Measurements from ENCODE around the gene DOK4. TPM values are rescaled to one million over a fixed set of nuclear protein-coding genes. Genes with fewer than 3 reads are reported as not detected.

The DOK4 gene
- total and polyA plus RNA-seq, 2 donors (not counting 1 experiment from before 2014, with no cell fraction given) = 1.6 to 2.5 TPM

DNA sequence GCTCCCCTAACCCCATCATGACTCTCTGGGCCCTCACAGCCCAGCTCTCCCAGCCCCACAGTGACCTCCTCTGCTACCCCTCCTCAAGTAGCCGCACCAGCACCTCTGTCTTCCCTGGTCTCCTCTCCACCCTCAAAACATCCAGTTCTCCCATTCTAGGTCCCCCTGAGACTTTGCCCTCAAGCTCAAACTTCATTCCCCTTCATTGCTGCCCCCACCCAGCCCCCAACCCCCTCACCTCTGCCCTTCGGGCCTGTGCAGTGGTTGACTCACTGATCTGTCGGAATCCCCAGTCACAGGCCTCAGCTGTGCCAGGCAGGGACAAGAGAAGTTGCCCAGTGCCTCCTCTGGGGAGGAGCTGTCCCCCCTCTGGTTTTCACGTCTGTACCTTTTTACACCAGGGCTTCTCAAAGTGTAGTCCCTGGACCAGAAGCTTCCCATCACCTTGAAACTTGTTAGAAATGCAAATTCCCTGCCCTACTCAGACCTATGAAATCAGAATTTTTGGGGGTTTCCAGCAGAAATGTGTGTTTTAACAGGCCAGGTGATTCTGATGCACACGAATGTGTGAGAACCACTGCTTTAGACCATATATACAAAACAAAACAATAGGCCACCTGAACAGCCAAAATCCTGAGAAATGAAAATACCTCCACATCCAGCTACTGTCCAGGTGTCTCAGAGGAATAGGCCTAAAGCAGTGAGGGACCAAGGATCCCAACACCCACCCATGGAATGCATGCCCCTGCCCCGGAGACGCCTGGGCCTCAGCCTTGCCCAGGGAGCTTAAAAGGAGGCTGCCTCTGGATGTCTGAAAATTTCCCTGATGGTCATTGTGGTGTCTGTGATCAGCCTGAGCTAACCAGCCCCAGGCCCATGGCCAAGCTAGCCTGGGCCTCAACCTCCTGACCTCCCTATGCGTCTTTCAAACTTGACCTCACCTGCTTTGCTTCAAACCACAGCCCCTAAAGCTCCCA lies 853 bp upstream of the DOK4 start:
- Histone ChIP-seq H4K20me1 (ENCODE audit: control insufficient read depth, insufficient read depth, low read length, poor library complexity, severe bottlenecking) (no peaks in the 10 kb centered on the region), H3K4me3 (ENCODE audit: control extremely low read depth in 1 of 5, extremely low read depth in 1 of 5, insufficient read depth in 1 of 5, low read depth in 2 of 5, low read length in 4 of 5) (peak overlapping the region in 2 of 5 experiments; percentile 65 to 68), H3K4me2 (replicated peaks; ENCODE audit: low read depth, low read length, poor library complexity, severe bottlenecking) (peak overlapping the region; percentile 93), H3K9me3 (ENCODE audit: control extremely low read depth in 1 of 3, control insufficient read depth in 2 of 3, insufficient read depth in 1 of 3, low read length in 2 of 3) (no peaks in the 10 kb centered on the region), H3K79me2 (ENCODE audit: control insufficient read depth, insufficient read depth, low read length) (no peaks in the 10 kb centered on the region), H2AFZ (ENCODE audit: insufficient read depth, low read depth, low read length, poor library complexity, severe bottlenecking) (peak overlapping the region; percentile 85), H3K27me3 (replicated peaks in 1 of 4; ENCODE audit: control extremely low read depth in 1 of 4, control insufficient read depth in 3 of 4, insufficient read depth in 4 of 4, low read length in 3 of 4) (peaks cover 0 to 12% (median 3%) of the 10 kb centered on the region in 4 experiments), H3K4me1 (ENCODE audit: control insufficient read depth in 2 of 2, insufficient read depth in 2 of 2, low read length in 2 of 2) (peaks cover 12 to 17% of the 10 kb centered on the region in 2 donors), H3K27ac (ENCODE audit: low read length in 2 of 2) (no peak overlapping the region), H3K9ac (ENCODE audit: low read length) (peak overlapping the region; percentile 75), H3K36me3 (replicated peaks in 1 of 2; ENCODE audit: control extremely low read depth in 1 of 2, control insufficient read depth in 1 of 2, extremely low read depth in 1 of 2, insufficient read depth in 2 of 2, low read length in 1 of 2) (no peaks in the 10 kb centered on the region)
- Mint-ChIP-seq H3K9me3 (ENCODE audit: insufficient read depth) (no peaks in the 10 kb centered on the region), H3K4me3 (peak overlapping the region; percentile 81), H3K27me3 (peaks cover 3% of the 10 kb centered on the region), H3K4me1 (peaks cover 16% of the 10 kb centered on the region), H3K27ac (no peak overlapping the region)
- TF ChIP-seq, protein P1, sequence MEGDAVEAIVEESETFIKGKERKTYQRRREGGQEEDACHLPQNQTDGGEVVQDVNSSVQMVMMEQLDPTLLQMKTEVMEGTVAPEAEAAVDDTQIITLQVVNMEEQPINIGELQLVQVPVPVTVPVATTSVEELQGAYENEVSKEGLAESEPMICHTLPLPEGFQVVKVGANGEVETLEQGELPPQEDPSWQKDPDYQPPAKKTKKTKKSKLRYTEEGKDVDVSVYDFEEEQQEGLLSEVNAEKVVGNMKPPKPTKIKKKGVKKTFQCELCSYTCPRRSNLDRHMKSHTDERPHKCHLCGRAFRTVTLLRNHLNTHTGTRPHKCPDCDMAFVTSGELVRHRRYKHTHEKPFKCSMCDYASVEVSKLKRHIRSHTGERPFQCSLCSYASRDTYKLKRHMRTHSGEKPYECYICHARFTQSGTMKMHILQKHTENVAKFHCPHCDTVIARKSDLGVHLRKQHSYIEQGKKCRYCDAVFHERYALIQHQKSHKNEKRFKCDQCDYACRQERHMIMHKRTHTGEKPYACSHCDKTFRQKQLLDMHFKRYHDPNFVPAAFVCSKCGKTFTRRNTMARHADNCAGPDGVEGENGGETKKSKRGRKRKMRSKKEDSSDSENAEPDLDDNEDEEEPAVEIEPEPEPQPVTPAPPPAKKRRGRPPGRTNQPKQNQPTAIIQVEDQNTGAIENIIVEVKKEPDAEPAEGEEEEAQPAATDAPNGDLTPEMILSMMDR (IDR thresholded peaks at IDR 0.05) = no peak
- no peak for TF ChIP-seq EZH2 (IDR thresholded peaks at IDR 0.05; ENCODE audit: borderline replicate concordance, insufficient read depth, low read depth, low read length, poor library complexity, severe bottlenecking)
- no peak for ATAC-seq (ENCODE audit: low read depth)
- DNase-seq = no peak
- POLR2A ChIA-PET = interaction anchor here (0.9 kb wide), 1 partner anchor 51 kb away, joined by 3 read pairs; no protein-coding TSS in a partner anchor
- CTCF ChIA-PET = interaction anchor here (0.6 to 2.0 kb wide), 8 partner anchors 13 to 90 kb away, joined by 3 to 6 read pairs (median 5); partner anchors contain the start of gene POLR2C
- intact Hi-C loops (cut with micrococcal nuclease) = loop anchor here (1.0 kb wide), 2 partner anchors 40 to 50 kb away; partner anchors contain the start of genes CIAPIN1 and COQ9
- 97% methylated on average over 4 of the region's 8 CpGs for WGBS (ENCODE audit: insufficient coverage)
